IMR-90 (cell line): ENCODE data around the gene ASIC2. TPM values are rescaled to one million over a fixed set of nuclear protein-coding genes. Genes with fewer than 3 reads are reported as not detected.
A peak's percentile ranks its signal among the peaks of the same experiment; 100 is the strongest.

ENCODE experiments used
- ATAC-seq: fragments of 200-7000 bp; cut with Tn5 transposase; 2 replicates; pipeline ENCODE4 v1.9.1; 2020; ENCODE audit warnings: low read depth, mild to moderate bottlenecking, moderate library complexity
- BruUV-seq: library from RNA; stranded (reverse); fragments of 400-500 nt; replicated peaks from 2 replicates; lab custom pipeline; 2021; lab: Mats Ljungman, UMichigan
- CTCF ChIA-PET: fragments of 300-600 bp; formaldehyde crosslinking; extraction: SDS; loops from one replicate; lab custom pipeline; 2021; ENCODE audit warnings: antibody characterized with exemption; lab: Yijun Ruan, JAX
- POLR2A ChIA-PET: fragments of 300-600 bp; sonication (Branson Sonifier 250); formaldehyde crosslinking; loops from one replicate; lab custom pipeline; 2022; ENCODE audit warnings: antibody characterized with exemption; ENCODE audit not compliant: unreplicated experiment; lab: Charles Lee
- DNase-seq: peaks from one replicate; pipeline ENCODE4 v3.0.0; 2013
- H2AFZ ChIP-seq: replicated peaks from 2 replicates; pipeline ENCODE3; 2013; ENCODE audit warnings: low read length, mild to moderate bottlenecking; ENCODE audit not compliant: poor library complexity
- H2AK5ac ChIP-seq: 2 replicates; pipeline ENCODE4 v1.6.1; 2013; ENCODE audit warnings: low read depth, low read length, inconsistent platforms
- H2AK9ac ChIP-seq: replicated peaks from 2 replicates; pipeline ENCODE3; 2013; ENCODE audit warnings: mild to moderate bottlenecking, low read depth, low read length, moderate library complexity; ENCODE audit not compliant: poor library complexity
- H2BK120ac ChIP-seq: 2 replicates; pipeline ENCODE4 v1.6.1; 2013; ENCODE audit warnings: low read depth, low read length, inconsistent platforms
- H2BK15ac ChIP-seq: 3 replicates; pipeline ENCODE4 v1.6.1; 2013; ENCODE audit warnings: low read depth, low read length, inconsistent platforms
- H2BK20ac ChIP-seq: 2 replicates; pipeline ENCODE4 v1.6.1; 2013; ENCODE audit warnings: low read depth, mild to moderate bottlenecking, inconsistent platforms, low read length, moderate library complexity
- H2BK5ac ChIP-seq: 2 replicates; pipeline ENCODE4 v1.6.1; 2013; ENCODE audit warnings: mild to moderate bottlenecking, low read depth, low read length, inconsistent platforms; ENCODE audit not compliant: poor library complexity, severe bottlenecking
- H3K14ac ChIP-seq: replicated peaks from 2 replicates; pipeline ENCODE4 v1.6.1; 2013; ENCODE audit warnings: low read depth, low read length, inconsistent platforms
- H3K18ac ChIP-seq: 2 replicates; pipeline ENCODE4 v1.6.1; 2013; ENCODE audit warnings: low read depth, low read length, control low read depth
- H3K23ac ChIP-seq: 2 replicates; pipeline ENCODE4 v1.6.1; 2013; ENCODE audit warnings: low read depth, low read length, inconsistent platforms
- H3K27ac ChIP-seq: 2 replicates; pipeline ENCODE4 v1.5.1; 2013; ENCODE audit warnings: mild to moderate bottlenecking, control low read depth, low read length; ENCODE audit not compliant: insufficient read depth
- H3K27me3 ChIP-seq: 2 replicates; pipeline ENCODE4 v1.6.1; 2013; ENCODE audit warnings: low read length; ENCODE audit not compliant: control insufficient read depth, insufficient read depth
- H3K36me3 ChIP-seq: 2 replicates; pipeline ENCODE4 v1.6.1; 2013; ENCODE audit warnings: low read length, mixed read lengths; ENCODE audit not compliant: control insufficient read depth, insufficient read depth
- H3K4ac ChIP-seq: 2 replicates; pipeline ENCODE4 v1.6.1; 2013; ENCODE audit warnings: low read depth, low read length, inconsistent platforms
- H3K4me1 ChIP-seq: 2 replicates; pipeline ENCODE4 v1.6.1; 2013; ENCODE audit warnings: low read length, mixed read lengths; ENCODE audit not compliant: control insufficient read depth, insufficient read depth
- H3K4me2 ChIP-seq: 2 replicates; pipeline ENCODE4 v1.6.1; 2013; ENCODE audit warnings: low read depth, mild to moderate bottlenecking, control low read depth, low read length, moderate library complexity
- H3K4me3 ChIP-seq: 2 replicates; pipeline ENCODE4 v1.5.1; 2013; ENCODE audit warnings: low read depth, mild to moderate bottlenecking, control low read depth, low read length, moderate library complexity; ENCODE audit not compliant: insufficient read depth
- H3K56ac ChIP-seq: 2 replicates; pipeline ENCODE4 v1.6.1; 2013; ENCODE audit warnings: low read length, inconsistent platforms; ENCODE audit not compliant: insufficient read depth; ENCODE audit errors: extremely low read depth
- H3K79me1 ChIP-seq, 2 experiments: 2 replicates each; pipeline ENCODE4 v1.6.1; 2013; ENCODE audit warnings: low read length in 2 of 2, inconsistent platforms in 1 of 2, low read depth in 1 of 2
- H3K9ac ChIP-seq: 2 replicates; pipeline ENCODE4 v1.6.1; 2013; ENCODE audit warnings: low read depth, low read length, control low read depth
- H3K9me1 ChIP-seq: 2 replicates; pipeline ENCODE4 v1.6.1; 2013; ENCODE audit warnings: low read length, inconsistent platforms; ENCODE audit not compliant: insufficient read depth
- H3K9me3 ChIP-seq: 2 replicates; pipeline ENCODE4 v1.6.1; 2013; ENCODE audit warnings: low read length; ENCODE audit not compliant: control insufficient read depth, insufficient read depth
- H4K20me1 ChIP-seq: 2 replicates; pipeline ENCODE4 v1.6.1; 2013; ENCODE audit warnings: low read length, inconsistent platforms; ENCODE audit not compliant: insufficient read depth
- H4K5ac ChIP-seq: 2 replicates; pipeline ENCODE4 v1.6.1; 2013; ENCODE audit warnings: mild to moderate bottlenecking, low read depth, low read length, control low read depth
- H4K8ac ChIP-seq, 2 experiments: 2 replicates each; pipeline ENCODE4 v1.6.1; 2013; ENCODE audit warnings: low read depth in 2 of 2, low read length in 2 of 2, control low read depth in 1 of 2, inconsistent platforms in 1 of 2
- H4K91ac ChIP-seq: 2 replicates; pipeline ENCODE4 v1.6.1; 2013; ENCODE audit warnings: low read depth, low read length, inconsistent platforms; ENCODE audit not compliant: insufficient read depth
- BHLHE40 ChIP-seq: fragments of 150-350 bp; IDR thresholded peaks from 2 replicates; pipeline ENCODE4 v1.6.1; 2016; ENCODE audit warnings: mild to moderate bottlenecking, low read depth, low read length
- CEBPB ChIP-seq: IDR thresholded peaks from 2 replicates; pipeline ENCODE4 v1.6.1; 2012; ENCODE audit warnings: low read depth, low read length, improper control_type of control experiment
- MAFK ChIP-seq: IDR thresholded peaks from 2 replicates; pipeline ENCODE4 v1.6.1; 2012; ENCODE audit warnings: low read depth, low read length, improper control_type of control experiment
- MXI1 ChIP-seq: IDR thresholded peaks from 2 replicates; pipeline ENCODE4 v1.6.1; 2012; ENCODE audit warnings: low read depth, mild to moderate bottlenecking, low read length, moderate library complexity, borderline replicate concordance
- RAD21 ChIP-seq: IDR thresholded peaks from 2 replicates; pipeline ENCODE4 v1.6.1; 2012; ENCODE audit warnings: low read length, improper control_type of control experiment
- RCOR1 ChIP-seq: IDR thresholded peaks from 2 replicates; pipeline ENCODE4 v1.6.1; 2012; ENCODE audit warnings: mild to moderate bottlenecking, low read length, improper control_type of control experiment; ENCODE audit not compliant: insufficient replicate concordance
- RFX5 ChIP-seq: IDR thresholded peaks from 2 replicates; pipeline ENCODE4 v1.8.0; 2012; ENCODE audit warnings: low read depth, mild to moderate bottlenecking, low read length, moderate library complexity
- SMC3 ChIP-seq: fragments of 150-350 bp; IDR thresholded peaks from 2 replicates; pipeline ENCODE4 v1.6.1; 2016; ENCODE audit warnings: low read depth, mild to moderate bottlenecking, antibody characterized with exemption, low read length, moderate library complexity
- WGBS, 2 experiments: methylation state at CpG; one replicate each; pipeline versions ENCODE4 v1.1.5 to v1.1.7; 2013; ENCODE audit warnings: missing lambda C conversion rate in 2 of 2; ENCODE audit not compliant: insufficient read length in 1 of 2; ENCODE audit errors: extremely low coverage in 2 of 2; 5-methylcytosine and 5-hydroxymethylcytosine counted together
- dilution Hi-C: fragments of 300-500 bp; cut with HindIII; formaldehyde crosslinking; loops from one replicate; pipeline ENCODE4 v1.14.3; 2018; ENCODE audit warnings: low sequenced_read_pairs; ENCODE audit not compliant: unreplicated experiment
- in situ Hi-C: fragments of 300-500 bp; cut with MboI; formaldehyde crosslinking; loops from 3 replicates; pipeline ENCODE4 v1.14.3; 2019; ENCODE audit warnings: low sequenced_read_pairs, inconsistent platforms, mixed read lengths
- intact Hi-C: fragments of 100-400 bp; cut with micrococcal nuclease; formaldehyde crosslinking; loops from 2 replicates; pipeline ENCODE4 v1.10.0; 2022
- polyA plus RNA-seq, 3 experiments: library from polyadenylated mRNA; depleted of rRNA; stranded (reverse); fragments of >200 nt; gene quantifications; 2 replicates each; pipeline ENCODE4 v1.2.3, GENCODE V29; 2012; ENCODE audit warnings: low replicate concordance in 1 of 3
- total RNA-seq: library from RNA; depleted of rRNA; stranded (reverse); fragments of >200 nt; gene quantifications from 2 replicates; pipeline ENCODE4 v1.2.3, GENCODE V29; 2012
- TF ChIP-seq, protein P1 (sequence below): conservative IDR thresholded peaks from 2 replicates; pipeline ENCODE4 v1.5.1; 2012; ENCODE audit warnings: mild to moderate bottlenecking, low read depth, low read length, improper control_type of control experiment
- TF ChIP-seq, protein P2 (sequence below): fragments of 150-350 bp; IDR thresholded peaks from 2 replicates; pipeline ENCODE4 v1.6.1; 2017; ENCODE audit warnings: mild to moderate bottlenecking, antibody characterized with exemption, low read length, low read depth
- TF ChIP-seq, protein P3 (sequence below): fragments of 150-350 bp; IDR thresholded peaks from 2 replicates; pipeline ENCODE4 v1.6.1; 2016; ENCODE audit warnings: low read depth, mild to moderate bottlenecking, low read length, moderate library complexity, borderline replicate concordance

ASIC2 gene
- total and polyA plus RNA-seq, 2 of the 4 experiments (the other 2 are of a cell fraction) = under 0.01 to 0.15 TPM

DNA sequence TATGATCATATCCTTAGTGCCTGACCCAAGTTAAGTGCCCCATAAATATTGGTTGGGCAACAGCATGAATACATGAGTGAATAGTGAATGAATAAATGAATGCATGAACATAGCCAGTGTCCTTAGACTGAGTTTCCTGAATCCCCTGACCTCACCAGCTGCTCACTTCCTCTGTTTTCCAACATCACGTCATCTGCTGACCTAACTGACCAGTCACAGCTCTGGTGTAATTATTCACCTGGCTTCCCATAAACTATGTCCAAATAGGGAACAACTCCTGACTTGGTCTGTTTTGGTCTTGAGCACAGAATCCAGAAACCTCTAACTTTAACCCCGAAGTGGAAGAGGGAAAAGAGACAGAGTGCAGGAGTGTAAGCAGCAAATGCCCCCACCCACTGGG lies 83.4 kb downstream of the ASIC2 start:
- ChIA-PET CTCF (no interaction called here), POLR2A (no interaction called here)
- H3K9ac ChIP-seq = no peak overlapping the region
- H3K9me3 ChIP-seq = no peaks in the 10 kb centered on the region
- H2BK20ac ChIP-seq = no peak overlapping the region
- no CpG with 5 or more reads among the region's 2 CpGs for WGBS, 2 experiments
- H2AFZ ChIP-seq = no peak overlapping the region
- no peak overlapping the region for H3K27ac ChIP-seq
- no peak overlapping the region for H2AK9ac ChIP-seq
- H3K4me2 ChIP-seq = no peak overlapping the region
- no peaks in the 10 kb centered on the region for H3K79me1 ChIP-seq
- H3K14ac ChIP-seq = no peak overlapping the region
- no peak overlapping the region for H3K4me3 ChIP-seq
- DNase-seq (peak; percentile 47), ATAC-seq (peak; percentile 40; the same call in 1 of the 2 replicates)
- in situ Hi-C loops (no loop called here), intact Hi-C loops (no loop called here), dilution Hi-C loops (no loop called here)
- H4K8ac ChIP-seq = no peak overlapping the region
- H3K27me3 ChIP-seq = 0 out of 2 replicates have a peak, but pooled peaks cover 2% of the 10 kb centered on the region
- H3K36me3 ChIP-seq = no peaks in the 10 kb centered on the region
- no peak overlapping the region for H3K4ac ChIP-seq
- H2BK5ac ChIP-seq = no peak overlapping the region
- H2BK120ac ChIP-seq = no peak overlapping the region
- no peaks in the 10 kb centered on the region; the same call in 1 of the 2 replicates for H3K4me1 ChIP-seq
- no peak overlapping the region for H2BK15ac ChIP-seq
- BruUV-seq = no TSS peak
- H3K9me1 ChIP-seq = no peaks in the 10 kb centered on the region
- no peak overlapping the region for H3K23ac ChIP-seq
- H3K56ac ChIP-seq = no peak overlapping the region
- no peak overlapping the region for H3K18ac ChIP-seq
- TF ChIP-seq BHLHE40 (no peak), SMC3 (no peak), RFX5 (no peak), MXI1 (no peak), RCOR1 (no peak), RAD21 (no peak), MAFK (no peak), CEBPB (no peak)
- TF ChIP-seq, protein P1, sequence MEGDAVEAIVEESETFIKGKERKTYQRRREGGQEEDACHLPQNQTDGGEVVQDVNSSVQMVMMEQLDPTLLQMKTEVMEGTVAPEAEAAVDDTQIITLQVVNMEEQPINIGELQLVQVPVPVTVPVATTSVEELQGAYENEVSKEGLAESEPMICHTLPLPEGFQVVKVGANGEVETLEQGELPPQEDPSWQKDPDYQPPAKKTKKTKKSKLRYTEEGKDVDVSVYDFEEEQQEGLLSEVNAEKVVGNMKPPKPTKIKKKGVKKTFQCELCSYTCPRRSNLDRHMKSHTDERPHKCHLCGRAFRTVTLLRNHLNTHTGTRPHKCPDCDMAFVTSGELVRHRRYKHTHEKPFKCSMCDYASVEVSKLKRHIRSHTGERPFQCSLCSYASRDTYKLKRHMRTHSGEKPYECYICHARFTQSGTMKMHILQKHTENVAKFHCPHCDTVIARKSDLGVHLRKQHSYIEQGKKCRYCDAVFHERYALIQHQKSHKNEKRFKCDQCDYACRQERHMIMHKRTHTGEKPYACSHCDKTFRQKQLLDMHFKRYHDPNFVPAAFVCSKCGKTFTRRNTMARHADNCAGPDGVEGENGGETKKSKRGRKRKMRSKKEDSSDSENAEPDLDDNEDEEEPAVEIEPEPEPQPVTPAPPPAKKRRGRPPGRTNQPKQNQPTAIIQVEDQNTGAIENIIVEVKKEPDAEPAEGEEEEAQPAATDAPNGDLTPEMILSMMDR = no peak
- TF ChIP-seq, protein P2, sequence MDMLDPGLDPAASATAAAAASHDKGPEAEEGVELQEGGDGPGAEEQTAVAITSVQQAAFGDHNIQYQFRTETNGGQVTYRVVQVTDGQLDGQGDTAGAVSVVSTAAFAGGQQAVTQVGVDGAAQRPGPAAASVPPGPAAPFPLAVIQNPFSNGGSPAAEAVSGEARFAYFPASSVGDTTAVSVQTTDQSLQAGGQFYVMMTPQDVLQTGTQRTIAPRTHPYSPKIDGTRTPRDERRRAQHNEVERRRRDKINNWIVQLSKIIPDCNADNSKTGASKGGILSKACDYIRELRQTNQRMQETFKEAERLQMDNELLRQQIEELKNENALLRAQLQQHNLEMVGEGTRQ = no peak
- TF ChIP-seq, protein P3, sequence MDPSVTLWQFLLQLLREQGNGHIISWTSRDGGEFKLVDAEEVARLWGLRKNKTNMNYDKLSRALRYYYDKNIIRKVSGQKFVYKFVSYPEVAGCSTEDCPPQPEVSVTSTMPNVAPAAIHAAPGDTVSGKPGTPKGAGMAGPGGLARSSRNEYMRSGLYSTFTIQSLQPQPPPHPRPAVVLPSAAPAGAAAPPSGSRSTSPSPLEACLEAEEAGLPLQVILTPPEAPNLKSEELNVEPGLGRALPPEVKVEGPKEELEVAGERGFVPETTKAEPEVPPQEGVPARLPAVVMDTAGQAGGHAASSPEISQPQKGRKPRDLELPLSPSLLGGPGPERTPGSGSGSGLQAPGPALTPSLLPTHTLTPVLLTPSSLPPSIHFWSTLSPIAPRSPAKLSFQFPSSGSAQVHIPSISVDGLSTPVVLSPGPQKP = no peak
- no peak overlapping the region for H4K5ac ChIP-seq
- no peaks in the 10 kb centered on the region; the same call in 1 of the 2 replicates for H4K20me1 ChIP-seq
- no peak overlapping the region for H2AK5ac ChIP-seq
- H4K91ac ChIP-seq = no peak overlapping the region
